NT2/D1 (cell line): ENCODE measurements around the gene TBC1D20.

Source experiments
- DNase-seq: peaks from one replicate; pipeline ENCODE4 v3.0.0-alpha.2; 2011; ENCODE audit warnings: low read depth, low spot score
- H3K27me3 ChIP-seq: 2 replicates; pipeline ENCODE4 v1.6.0; 2011; ENCODE audit warnings: mild to moderate bottlenecking; ENCODE audit not compliant: insufficient read length, insufficient read depth
- H3K36me3 ChIP-seq: 2 replicates; pipeline ENCODE4 v1.6.1; 2011; ENCODE audit warnings: mild to moderate bottlenecking, low read length, mixed read lengths; ENCODE audit not compliant: insufficient read depth, insufficient read length
- H3K4me1 ChIP-seq: 2 replicates; pipeline ENCODE4 v1.5.1; 2011; ENCODE audit not compliant: insufficient read depth, insufficient read length
- H3K4me3 ChIP-seq: 2 replicates; pipeline ENCODE4 v1.5.1; 2011; ENCODE audit warnings: low read depth; ENCODE audit not compliant: insufficient read length
- H3K9ac ChIP-seq: 2 replicates; pipeline ENCODE4 v1.6.0; 2011; ENCODE audit warnings: low read depth; ENCODE audit not compliant: insufficient read length
- H3K9me3 ChIP-seq: 2 replicates; pipeline ENCODE4 v1.5.1; 2011; ENCODE audit warnings: mild to moderate bottlenecking, low read length; ENCODE audit not compliant: insufficient read depth
- SUZ12 ChIP-seq: IDR thresholded peaks from 2 replicates; pipeline ENCODE4 v1.6.1; 2011; ENCODE audit not compliant: insufficient read length, insufficient read depth; ENCODE audit errors: extremely low read depth
- YY1 ChIP-seq: IDR thresholded peaks from 2 replicates; pipeline ENCODE4 v1.6.1; 2011; ENCODE audit not compliant: insufficient read length, insufficient read depth
- ZNF274 ChIP-seq: IDR thresholded peaks from 2 replicates; pipeline ENCODE4 v1.6.1; 2011; ENCODE audit warnings: mild to moderate bottlenecking, low read depth, low read length

TBC1D20 gene

DNA sequence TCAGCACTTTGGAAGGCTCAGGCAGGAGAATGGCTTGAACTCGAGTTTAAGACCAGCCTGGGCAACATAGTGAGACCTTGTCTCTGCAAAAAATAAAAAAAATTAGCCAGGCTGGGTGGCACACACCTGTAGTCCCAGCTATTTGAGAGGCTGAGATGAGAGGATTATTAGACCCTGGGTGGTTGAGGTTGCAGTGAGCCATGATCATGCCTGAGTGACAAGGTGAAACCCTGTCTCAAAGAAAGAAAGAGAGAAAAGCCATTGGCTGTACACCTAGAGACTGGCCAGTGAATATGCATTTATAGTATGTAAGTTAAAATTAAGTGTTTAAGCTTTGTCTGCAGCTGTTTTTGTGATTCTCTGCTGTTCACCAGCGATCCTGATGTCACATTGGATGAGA, 48.2 kb downstream of the TBC1D20 start:
- Histone ChIP-seq H3K4me3 (no peak overlapping the region), H3K9ac (no peak overlapping the region), H3K27me3 (no peaks in the 10 kb centered on the region), H3K9me3 (peaks cover 12% of the 10 kb centered on the region; the same call in 1 of the 2 replicates), H3K4me1 (peaks cover 2% of the 10 kb centered on the region), H3K36me3 (peaks cover 49% of the 10 kb centered on the region)
- TF ChIP-seq ZNF274, result no peak
- TF ChIP-seq YY1, result no peak
- TF ChIP-seq SUZ12, result no peak
- DNase-seq, result no peak

DNA sequence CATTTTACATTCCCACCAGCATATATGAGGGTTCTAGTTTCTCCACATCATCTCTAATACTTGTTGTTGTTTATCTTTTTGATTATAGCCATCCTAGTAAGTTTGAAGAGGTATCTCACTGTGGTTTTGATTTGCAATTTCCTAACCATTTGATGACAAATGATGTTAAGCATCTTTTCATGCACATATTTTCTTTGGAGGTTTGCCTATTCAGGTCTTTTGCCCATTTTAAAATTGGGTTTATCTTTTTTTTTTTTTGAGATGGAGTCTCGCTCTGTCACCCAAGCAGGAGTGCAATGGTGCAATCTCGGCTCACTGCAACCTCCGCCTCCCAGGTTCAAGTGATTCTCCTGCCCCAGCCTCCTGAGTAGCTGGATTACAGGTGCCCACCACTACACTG, 50.3 kb downstream of the TBC1D20 start:
- H3K36me3 ChIP-seq, result peaks cover 35% of the 10 kb centered on the region
- H3K4me3 ChIP-seq, result no peak overlapping the region
- TF ChIP-seq ZNF274 (no peak), SUZ12 (no peak), YY1 (no peak)
- no peak overlapping the region for H3K9ac ChIP-seq
- peaks cover 12% of the 10 kb centered on the region; the same call in 1 of the 2 replicates for H3K9me3 ChIP-seq
- peaks cover 2% of the 10 kb centered on the region for H3K4me1 ChIP-seq
- no peaks in the 10 kb centered on the region for H3K27me3 ChIP-seq
- no peak for DNase-seq

DNA sequence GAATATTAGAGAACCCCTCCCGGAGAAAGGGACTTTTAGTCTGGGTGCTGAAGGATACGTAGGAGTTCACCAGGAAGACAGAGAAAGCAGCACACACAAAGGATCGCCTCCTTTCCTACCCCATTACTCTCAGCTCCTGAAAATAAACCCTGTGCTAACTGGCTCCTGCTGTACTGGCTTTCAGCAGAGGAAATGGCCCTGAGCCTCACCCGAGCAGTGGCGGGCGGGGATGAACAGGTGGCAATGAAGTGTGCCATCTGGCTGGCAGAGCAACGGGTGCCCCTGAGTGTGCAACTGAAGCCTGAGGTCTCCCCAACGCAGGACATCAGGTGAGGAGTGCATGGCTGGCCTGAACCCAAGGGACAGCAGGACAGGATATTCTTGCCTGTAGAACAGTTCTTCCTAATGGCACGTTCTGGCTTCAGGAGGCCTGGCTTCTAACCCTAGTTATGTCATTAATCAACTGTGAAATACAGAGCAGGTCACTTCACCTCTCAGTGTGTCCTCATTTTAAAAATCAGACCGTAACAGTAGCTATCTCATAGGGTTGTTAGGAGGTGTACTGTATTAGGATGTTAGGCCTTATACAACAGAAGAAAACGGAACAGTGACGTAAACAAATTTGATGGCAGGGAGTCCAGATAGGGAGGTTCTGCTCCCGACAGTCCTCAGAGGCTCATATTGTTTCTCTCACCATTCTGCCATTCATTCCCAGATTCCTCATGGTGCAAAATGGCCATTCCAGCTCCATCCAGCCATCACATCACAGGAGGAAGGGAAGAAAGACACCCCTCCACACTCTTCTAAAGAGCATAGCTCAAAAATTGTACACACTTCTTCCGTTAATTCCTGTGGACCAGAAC, 52.4 kb downstream of the TBC1D20 start:
- Histone ChIP-seq H3K4me3 (no peak overlapping the region), H3K4me1 (peaks cover 2% of the 10 kb centered on the region), H3K27me3 (no peaks in the 10 kb centered on the region), H3K9ac (no peak overlapping the region), H3K9me3 (peaks cover 12% of the 10 kb centered on the region; the same call in 1 of the 2 replicates), H3K36me3 (peaks cover 31% of the 10 kb centered on the region)
- TF ChIP-seq SUZ12 (no peak), YY1 (no peak), ZNF274 (no peak)
- no peak for DNase-seq

DNA sequence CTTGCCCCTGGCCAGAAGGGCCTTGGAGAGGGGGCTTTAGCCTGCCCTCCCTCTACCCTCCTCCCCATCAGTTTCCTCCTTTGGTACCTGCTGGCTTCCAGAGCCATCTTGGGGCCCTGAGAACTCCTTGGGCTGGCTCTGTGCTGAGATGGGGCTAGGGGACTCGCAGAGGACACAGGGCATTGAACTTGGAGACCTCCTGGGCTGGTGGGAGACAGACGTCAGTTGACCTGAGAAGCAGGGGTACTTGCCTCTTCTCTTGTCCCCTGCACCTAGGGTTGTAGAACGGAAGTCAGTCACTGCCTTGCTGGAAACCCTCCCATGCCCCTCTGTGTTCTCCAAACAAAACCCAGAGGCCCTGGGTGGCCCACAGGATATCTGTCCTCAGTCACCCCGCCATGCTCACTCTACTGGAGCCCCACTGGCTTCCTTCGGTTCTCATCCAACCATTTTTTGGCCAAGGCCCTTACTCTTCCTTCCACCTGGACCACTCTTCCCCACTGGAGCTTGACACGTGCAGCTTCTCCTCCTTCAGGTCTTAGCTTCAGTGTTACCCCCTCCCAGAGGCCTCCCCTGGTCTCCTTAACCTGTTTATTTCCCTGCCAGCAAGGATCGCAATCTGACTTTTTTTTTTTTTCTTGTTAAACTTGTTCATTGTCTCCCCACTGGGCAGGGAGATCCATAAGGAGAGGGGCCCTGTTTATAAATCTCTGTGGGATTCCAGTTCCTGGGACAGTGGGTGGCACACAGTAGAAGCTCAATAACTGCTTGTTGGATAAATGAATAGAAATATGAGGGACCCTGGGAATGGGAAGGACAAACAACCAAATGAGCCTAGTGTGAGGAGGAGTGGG, 53.3 kb downstream of the TBC1D20 start:
- peak overlapping the region; percentile 92 for H3K9ac ChIP-seq
- H3K4me3 ChIP-seq, result peak overlapping the region; percentile 94
- peaks cover 12% of the 10 kb centered on the region; the same call in 1 of the 2 replicates for H3K9me3 ChIP-seq
- H3K27me3 ChIP-seq, result no peaks in the 10 kb centered on the region
- peaks cover 31% of the 10 kb centered on the region for H3K36me3 ChIP-seq
- TF ChIP-seq ZNF274 (no peak), SUZ12 (no peak), YY1 (no peak)
- DNase-seq, result no peak
- H3K4me1 ChIP-seq, result peaks cover 2% of the 10 kb centered on the region

DNA sequence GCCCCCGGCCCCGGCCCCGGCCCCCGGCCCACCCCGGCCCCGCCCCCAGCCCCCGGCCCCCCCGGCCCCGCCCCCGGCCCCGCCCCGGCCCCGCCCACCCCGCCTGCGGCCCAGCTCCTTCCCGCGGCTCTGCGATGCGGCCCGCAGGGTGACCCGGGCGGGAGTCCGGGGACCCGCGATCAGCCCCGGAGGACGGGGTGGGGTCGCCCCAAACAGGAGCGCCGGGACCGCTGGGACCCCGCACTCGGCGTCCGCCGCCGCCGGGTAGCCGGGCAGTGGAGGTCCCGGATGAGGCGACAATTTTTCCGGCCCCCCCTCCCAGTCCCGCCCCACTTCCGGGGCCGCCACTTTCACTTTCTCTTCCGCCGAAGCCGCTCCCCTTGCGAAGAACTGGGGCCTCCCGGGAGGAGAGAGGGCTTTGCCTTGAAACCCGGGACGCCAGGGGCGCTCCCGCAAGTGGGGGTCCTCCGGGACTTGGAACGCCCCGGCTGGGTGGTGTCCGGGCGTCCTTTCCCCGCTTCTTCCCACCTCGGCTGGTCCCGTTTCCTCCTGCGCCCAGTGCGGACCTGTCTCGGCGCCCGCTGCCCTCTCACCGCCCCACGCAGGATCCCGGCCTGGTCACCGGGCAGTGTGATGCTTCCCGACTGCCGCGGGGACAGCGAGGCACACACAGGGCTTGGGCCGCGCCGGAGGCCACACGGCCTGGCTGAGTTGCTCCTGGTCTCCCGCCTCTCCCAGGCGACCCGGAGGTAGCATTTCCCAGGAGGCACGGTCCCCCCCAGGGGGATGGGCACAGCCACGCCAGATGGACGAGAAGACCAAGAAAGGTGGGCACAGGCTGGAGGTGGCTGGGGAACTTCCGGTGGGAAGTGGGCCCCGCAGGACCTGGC, 54.1 kb downstream of the TBC1D20 start, which contains the start of gene RBCK1:
Gene RBCK1, plus strand, starts transcription at position 347 of the 890 bp plus-strand sequence. Its CDS starts 459 bp downstream, at position 806.
- H3K36me3 ChIP-seq, result peaks cover 27% of the 10 kb centered on the region
- DNase-seq, result peak; percentile 39
- TF ChIP-seq SUZ12, result no peak
- no peak for TF ChIP-seq ZNF274
- no peak for TF ChIP-seq YY1
- no peaks in the 10 kb centered on the region for H3K27me3 ChIP-seq
- H3K9me3 ChIP-seq, result peaks cover 12% of the 10 kb centered on the region; the same call in 1 of the 2 replicates
- peak within 1 kb of the TSS; percentile 94 for H3K4me3 ChIP-seq
- peaks cover 2% of the 10 kb centered on the region for H3K4me1 ChIP-seq
- peak within 1 kb of the TSS; percentile 92 for H3K9ac ChIP-seq

DNA sequence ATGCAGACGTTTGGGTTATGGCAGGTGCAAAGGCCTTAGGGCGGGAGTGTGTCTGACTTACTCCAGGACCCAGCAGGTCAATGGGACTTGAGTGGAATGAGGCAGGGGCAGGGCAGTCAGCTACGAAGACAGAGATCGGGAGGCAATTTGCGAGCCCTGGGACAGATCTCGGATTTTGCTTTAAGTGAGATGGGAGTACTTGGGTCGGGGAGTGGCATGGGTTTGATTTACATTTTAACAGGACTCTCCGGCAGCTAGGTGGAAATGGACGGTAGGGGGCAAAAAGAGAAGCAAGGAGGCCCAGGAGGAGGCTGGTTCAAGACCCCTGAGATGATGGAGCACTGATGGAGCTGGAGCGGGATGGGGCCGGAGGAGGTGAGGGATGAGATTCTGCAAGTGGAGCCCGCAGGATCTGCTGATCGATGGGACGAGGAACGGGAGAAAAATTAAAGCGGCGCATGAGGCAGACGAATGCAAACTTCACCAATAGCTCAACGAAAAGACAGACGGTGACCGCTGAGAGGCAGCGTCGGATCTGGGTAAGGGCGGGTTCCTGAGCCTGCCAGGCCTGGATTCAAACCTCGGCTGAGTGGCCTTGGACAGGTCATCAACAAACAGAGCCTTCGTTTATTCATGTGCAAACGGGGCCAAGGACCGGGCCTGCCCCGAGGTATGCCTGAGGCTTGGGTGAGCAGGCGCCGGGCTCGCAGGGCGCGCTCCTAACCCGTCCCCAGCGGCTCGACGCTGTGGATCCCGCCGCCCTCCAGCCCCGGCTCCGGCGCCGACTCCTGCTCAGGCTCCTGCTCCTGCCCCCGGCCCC, 55.0 kb downstream of the TBC1D20 start:
- Histone ChIP-seq H3K9ac (peak overlapping the region; percentile 74), H3K4me1 (peaks cover 2% of the 10 kb centered on the region), H3K27me3 (no peaks in the 10 kb centered on the region), H3K4me3 (peak overlapping the region; percentile 45), H3K36me3 (peaks cover 25% of the 10 kb centered on the region), H3K9me3 (peaks cover 9% of the 10 kb centered on the region; the same call in 1 of the 2 replicates)
- no peak for TF ChIP-seq YY1
- no peak for TF ChIP-seq ZNF274
- TF ChIP-seq SUZ12, result no peak
- DNase-seq, result peak; percentile 77
